ENCODE data around the gene CREBBP.

GRCh38 chr16:3681206-3681605 lies 199.3 kb downstream of the CREBBP start:
- TF ChIP-seq POLR2A (IDR thresholded peaks at IDR 0.05) = no peak
- TF ChIP-seq CTCF (IDR thresholded peaks at IDR 0.05) = no peak
- no peak for TF ChIP-seq EP300 (IDR thresholded peaks at IDR 0.05)
- no peak for TF ChIP-seq POLR2AphosphoS5 (IDR thresholded peaks at IDR 0.05)

All from upper lobe of left lung (tissue), 4 donors.